ENCODE data around the gene TRPM8. TPM values are rescaled to one million over a fixed set of nuclear protein-coding genes. Genes with fewer than 3 reads are reported as not detected.

The TRPM8 gene
- total and polyA plus RNA-seq, 4 donors: 0.03 to 0.14 TPM; not detected in 2

DNA sequence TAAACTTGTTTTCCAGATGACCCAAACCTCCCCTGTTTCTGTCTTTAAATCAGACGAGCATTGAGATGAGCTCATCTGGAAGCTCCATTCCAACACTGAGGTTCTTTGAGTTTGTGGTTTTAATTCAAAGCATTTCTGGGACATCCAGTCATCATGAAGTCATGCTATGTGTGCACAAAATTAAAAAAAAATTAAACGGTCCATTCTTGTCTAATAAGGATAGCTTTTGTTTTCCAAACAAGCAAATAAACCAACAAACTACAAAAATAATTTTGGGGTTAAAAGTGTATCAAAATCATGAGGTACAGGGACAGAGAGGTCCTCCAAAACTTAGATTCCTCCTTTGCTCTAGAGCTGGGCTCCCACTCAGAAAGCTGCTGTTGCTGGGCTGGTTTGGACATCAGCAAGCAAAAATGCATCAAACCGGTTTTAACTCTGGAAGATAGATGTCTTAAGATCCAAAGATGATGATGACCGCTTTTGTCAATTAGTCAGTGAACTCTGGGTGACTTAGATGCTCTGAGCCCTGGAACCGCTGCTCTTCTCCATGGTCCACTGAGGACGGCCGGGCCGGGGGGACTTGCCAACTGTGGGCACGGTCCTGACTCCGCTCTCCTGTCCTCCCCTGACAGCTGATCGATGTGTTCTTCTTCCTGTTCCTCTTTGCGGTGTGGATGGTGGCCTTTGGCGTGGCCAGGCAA lies 65.4 kb downstream of the TRPM8 start:
- Histone ChIP-seq H3K36me3 (ENCODE audit: control insufficient read depth in 4 of 4, insufficient read depth in 4 of 4, low read length in 4 of 4) (no peaks in the 10 kb centered on the region), H3K9me3 (ENCODE audit: control insufficient read depth in 4 of 4, insufficient read depth in 3 of 4, low read length in 3 of 4) (peaks cover 0 to 2% (median 0%) of the 10 kb centered on the region in 4 donors), H3K4me3 (no peak overlapping the region), H3K9ac (ENCODE audit: insufficient read depth in 1 of 2, low read length in 2 of 2) (no peak overlapping the region), H3K27me3 (ENCODE audit: control insufficient read depth in 3 of 3, insufficient read depth in 3 of 3, low read length in 2 of 3) (no peaks in the 10 kb centered on the region), H3K27ac (ENCODE audit: low read depth in 1 of 2, low read length in 1 of 2) (no peak overlapping the region), H3K4me1 (ENCODE audit: control insufficient read depth in 5 of 5, insufficient read depth in 5 of 5, low read length in 5 of 5) (no peaks in the 10 kb centered on the region)
- DNase-seq (no peak), ATAC-seq (ENCODE audit: insufficient read depth, low FRiP score) (no peak)
- TF ChIP-seq, protein P1, sequence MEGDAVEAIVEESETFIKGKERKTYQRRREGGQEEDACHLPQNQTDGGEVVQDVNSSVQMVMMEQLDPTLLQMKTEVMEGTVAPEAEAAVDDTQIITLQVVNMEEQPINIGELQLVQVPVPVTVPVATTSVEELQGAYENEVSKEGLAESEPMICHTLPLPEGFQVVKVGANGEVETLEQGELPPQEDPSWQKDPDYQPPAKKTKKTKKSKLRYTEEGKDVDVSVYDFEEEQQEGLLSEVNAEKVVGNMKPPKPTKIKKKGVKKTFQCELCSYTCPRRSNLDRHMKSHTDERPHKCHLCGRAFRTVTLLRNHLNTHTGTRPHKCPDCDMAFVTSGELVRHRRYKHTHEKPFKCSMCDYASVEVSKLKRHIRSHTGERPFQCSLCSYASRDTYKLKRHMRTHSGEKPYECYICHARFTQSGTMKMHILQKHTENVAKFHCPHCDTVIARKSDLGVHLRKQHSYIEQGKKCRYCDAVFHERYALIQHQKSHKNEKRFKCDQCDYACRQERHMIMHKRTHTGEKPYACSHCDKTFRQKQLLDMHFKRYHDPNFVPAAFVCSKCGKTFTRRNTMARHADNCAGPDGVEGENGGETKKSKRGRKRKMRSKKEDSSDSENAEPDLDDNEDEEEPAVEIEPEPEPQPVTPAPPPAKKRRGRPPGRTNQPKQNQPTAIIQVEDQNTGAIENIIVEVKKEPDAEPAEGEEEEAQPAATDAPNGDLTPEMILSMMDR (IDR thresholded peaks at IDR 0.05; ENCODE audit: control extremely low read depth, extremely low read depth): no peak
- WGBS, 2 donors: 81 to 82% methylated on average over 13 of the region's 13 CpGs

DNA sequence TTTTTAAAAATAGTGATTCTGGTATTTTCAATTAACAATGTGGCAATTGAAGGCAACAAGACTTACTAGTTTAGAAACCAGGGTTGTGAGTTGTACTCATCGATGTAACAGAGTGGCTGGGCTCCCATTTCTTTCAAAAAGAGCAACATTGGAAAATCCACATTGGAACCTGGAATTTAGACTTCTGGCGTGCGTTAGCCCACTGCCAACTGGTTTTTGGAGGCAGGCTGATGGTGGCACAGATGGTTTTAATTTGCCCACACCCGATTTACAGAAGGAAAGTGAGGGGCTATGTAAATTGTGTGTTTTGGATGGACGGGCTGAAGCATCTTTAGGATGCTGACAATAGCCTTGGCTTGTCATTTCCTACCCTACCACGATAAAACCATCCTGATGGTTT lies 66.3 kb downstream of the TRPM8 start:
- ATAC-seq (ENCODE audit: insufficient read depth, low FRiP score) (no peak), DNase-seq (no peak)
- TF ChIP-seq, protein P1 (IDR thresholded peaks at IDR 0.05; ENCODE audit: control extremely low read depth, extremely low read depth): no peak
- WGBS, 2 donors: 85 to 88% methylated on average over 6 of the region's 6 CpGs
- Histone ChIP-seq H3K9ac (ENCODE audit: insufficient read depth in 1 of 2, low read length in 2 of 2) (no peak overlapping the region), H3K9me3 (ENCODE audit: control insufficient read depth in 4 of 4, insufficient read depth in 3 of 4, low read length in 3 of 4) (peaks cover 0 to 2% (median 0%) of the 10 kb centered on the region in 4 donors), H3K4me1 (ENCODE audit: control insufficient read depth in 5 of 5, insufficient read depth in 5 of 5, low read length in 5 of 5) (no peaks in the 10 kb centered on the region), H3K27ac (ENCODE audit: low read depth in 1 of 2, low read length in 1 of 2) (no peak overlapping the region), H3K27me3 (ENCODE audit: control insufficient read depth in 3 of 3, insufficient read depth in 3 of 3, low read length in 2 of 3) (no peaks in the 10 kb centered on the region), H3K36me3 (ENCODE audit: control insufficient read depth in 4 of 4, insufficient read depth in 4 of 4, low read length in 4 of 4) (no peaks in the 10 kb centered on the region), H3K4me3 (no peak overlapping the region)

DNA sequence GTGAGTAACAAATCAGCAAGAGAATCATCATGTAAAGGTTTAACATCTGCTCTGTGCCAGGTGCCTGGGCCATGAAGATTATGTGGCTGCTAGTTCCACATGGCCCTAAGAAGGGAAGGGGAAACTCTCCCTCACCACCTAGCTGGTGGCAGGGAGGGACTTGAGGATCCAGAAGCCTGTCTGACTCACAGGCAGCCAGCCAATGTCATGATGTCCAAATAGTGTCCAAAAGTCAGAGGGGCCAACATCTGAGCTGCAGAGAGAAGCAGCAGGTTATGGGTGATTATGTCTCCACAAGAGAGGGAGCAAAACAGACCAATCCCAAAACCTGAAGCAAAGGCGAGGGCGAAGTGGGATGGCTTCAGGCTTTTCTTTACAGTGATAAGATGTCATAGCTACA lies 71.4 kb downstream of the TRPM8 start:
- Histone ChIP-seq H3K4me1 (ENCODE audit: control insufficient read depth in 5 of 5, insufficient read depth in 5 of 5, low read length in 5 of 5) (no peaks in the 10 kb centered on the region), H3K36me3 (ENCODE audit: control insufficient read depth in 4 of 4, insufficient read depth in 4 of 4, low read length in 4 of 4) (no peaks in the 10 kb centered on the region), H3K9me3 (ENCODE audit: control insufficient read depth in 4 of 4, insufficient read depth in 3 of 4, low read length in 3 of 4) (peaks cover 0 to 2% (median 0%) of the 10 kb centered on the region in 4 donors), H3K27ac (ENCODE audit: low read depth in 1 of 2, low read length in 1 of 2) (no peak overlapping the region), H3K4me3 (no peak overlapping the region), H3K9ac (ENCODE audit: insufficient read depth in 1 of 2, low read length in 2 of 2) (no peak overlapping the region), H3K27me3 (ENCODE audit: control insufficient read depth in 3 of 3, insufficient read depth in 3 of 3, low read length in 2 of 3) (no peaks in the 10 kb centered on the region)
- WGBS, 2 donors: 88 to 92% methylated on average over 2 of the region's 2 CpGs
- no peak for ATAC-seq (ENCODE audit: insufficient read depth, low FRiP score)
- TF ChIP-seq, protein P1 (IDR thresholded peaks at IDR 0.05; ENCODE audit: control extremely low read depth, extremely low read depth): no peak
- DNase-seq: no peak

Data from lung (tissue), 12 donors.